WTC11 (cell line): ENCODE measurements around the gene OSBPL5. TPM values are rescaled to one million over a fixed set of nuclear protein-coding genes. Genes with fewer than 3 reads are reported as not detected.

Experiments
- ATAC-seq: fragments of 200-7000 bp; cut with Tn5 transposase; 2 replicates; pipeline ENCODE4 v1.10.0; 2021; ENCODE audit warnings: mild to moderate bottlenecking, moderate library complexity
- CTCF ChIA-PET: fragments of 300-600 bp; sonication (Branson Sonifier 250); formaldehyde crosslinking; loops from one replicate; lab custom pipeline; 2021; ENCODE audit warnings: antibody characterized with exemption; lab: Charles Lee
- POLR2A ChIA-PET: fragments of 350-600 bp; sonication (Branson Sonifier 250); formaldehyde crosslinking; loops from one replicate; lab custom pipeline; 2021; ENCODE audit warnings: antibody characterized with exemption; lab: Charles Lee
- DNase-seq: peaks from one replicate; pipeline ENCODE4 v3.0.0; 2021; ENCODE audit warnings: low spot score
- H3K27ac Mint-ChIP-seq: 2 replicates; pipeline ENCODE4 v1.8.0; 2021; ENCODE audit warnings: mixed read lengths
- H3K27me3 Mint-ChIP-seq: 2 replicates; pipeline ENCODE4 v1.8.0; 2021; ENCODE audit warnings: low read depth, mild to moderate bottlenecking, moderate library complexity, mixed read lengths
- H3K36me3 Mint-ChIP-seq: 2 replicates; pipeline ENCODE4 v1.8.0; 2021; ENCODE audit warnings: mixed read lengths
- H3K4me1 Mint-ChIP-seq: 2 replicates; pipeline ENCODE4 v1.8.0; 2022; ENCODE audit warnings: mixed read lengths
- H3K4me3 Mint-ChIP-seq: 2 replicates; pipeline ENCODE4 v1.8.0; 2021; ENCODE audit warnings: mild to moderate bottlenecking, moderate library complexity, mixed read lengths
- H3K9me3 Mint-ChIP-seq: 2 replicates; pipeline ENCODE4 v1.8.0; 2021; ENCODE audit warnings: mixed read lengths
- CTCF ChIP-seq: fragments of 200-600 bp; IDR thresholded peaks from 2 replicates; pipeline ENCODE4 v1.8.0; 2022; ENCODE audit warnings: antibody characterized with exemption
- E2F1 ChIP-seq: sonication (generic); formaldehyde crosslinking; IDR thresholded peaks from 2 replicates; pipeline ENCODE4 v1.8.0; 2022; ENCODE audit warnings: mild to moderate bottlenecking, missing genetic modification reagents
- FOXJ3 ChIP-seq: sonication (generic); formaldehyde crosslinking; IDR thresholded peaks from 2 replicates; pipeline ENCODE4 v1.9.0; 2021; ENCODE audit warnings: missing genetic modification reagents, mild to moderate bottlenecking, borderline replicate concordance
- FOXK1 ChIP-seq: sonication (generic); formaldehyde crosslinking; IDR thresholded peaks from 2 replicates; pipeline ENCODE4 v1.8.0; 2022; ENCODE audit warnings: mild to moderate bottlenecking, moderate library complexity, missing genetic modification reagents
- GRHL2 ChIP-seq: fragments of 250-450 bp; sonication (Bioruptor Pico); IDR thresholded peaks from 2 replicates; pipeline ENCODE4 v1.8.0; 2022; ENCODE audit warnings: mild to moderate bottlenecking, moderate library complexity; ENCODE audit not compliant: insufficient replicate concordance, severe bottlenecking
- GTF2I ChIP-seq: fragments of 250-450 bp; sonication (Bioruptor Pico); conservative IDR thresholded peaks from 2 replicates; pipeline ENCODE4 v1.4.0; 2021; ENCODE audit warnings: mild to moderate bottlenecking
- IRF2 ChIP-seq: sonication (generic); formaldehyde crosslinking; IDR thresholded peaks from 2 replicates; pipeline ENCODE4 v1.8.0; 2022; ENCODE audit warnings: low read depth, missing genetic modification reagents, borderline replicate concordance
- MLX ChIP-seq: sonication (generic); formaldehyde crosslinking; IDR thresholded peaks from 2 replicates; pipeline ENCODE4 v1.8.1; 2023; ENCODE audit warnings: mild to moderate bottlenecking, missing genetic modification reagents, moderate library complexity
- MYBL2 ChIP-seq: sonication (generic); formaldehyde crosslinking; IDR thresholded peaks from 2 replicates; pipeline ENCODE4 v1.8.1; 2023; ENCODE audit warnings: mild to moderate bottlenecking, moderate library complexity, missing genetic modification reagents
- NFATC4 ChIP-seq: fragments of 250-450 bp; sonication (Bioruptor Pico); IDR thresholded peaks from 2 replicates; pipeline ENCODE4 v1.9.0; 2021; ENCODE audit warnings: mild to moderate bottlenecking
- PRDM15 ChIP-seq: sonication (generic); formaldehyde crosslinking; IDR thresholded peaks from 2 replicates; pipeline ENCODE4 v1.8.0; 2022; ENCODE audit warnings: missing genetic modification reagents
- PREB ChIP-seq: sonication (generic); formaldehyde crosslinking; IDR thresholded peaks from 2 replicates; pipeline ENCODE4 v1.8.1; 2022; ENCODE audit warnings: mild to moderate bottlenecking, missing genetic modification reagents, moderate library complexity, borderline replicate concordance
- RORB ChIP-seq: fragments of 250-450 bp; sonication (Bioruptor Pico); IDR thresholded peaks from 2 replicates; pipeline ENCODE4 v1.9.0; 2021; ENCODE audit warnings: mild to moderate bottlenecking
- SP1 ChIP-seq: sonication (generic); formaldehyde crosslinking; conservative IDR thresholded peaks from 2 replicates; pipeline ENCODE4 v1.8.1; 2022; ENCODE audit warnings: missing genetic modification reagents
- TCF7 ChIP-seq: sonication (generic); formaldehyde crosslinking; IDR thresholded peaks from 2 replicates; pipeline ENCODE4 v1.8.0; 2022; ENCODE audit warnings: mild to moderate bottlenecking, low read depth, missing genetic modification reagents, moderate library complexity
- ZBTB21 ChIP-seq: sonication (generic); formaldehyde crosslinking; IDR thresholded peaks from 2 replicates; pipeline ENCODE4 v1.8.1; 2023; ENCODE audit warnings: mild to moderate bottlenecking, missing genetic modification reagents, borderline replicate concordance
- ZMAT4 ChIP-seq: fragments of 250-450 bp; sonication (Bioruptor Pico); IDR thresholded peaks from 2 replicates; pipeline ENCODE4 v1.9.0; 2021; ENCODE audit warnings: mild to moderate bottlenecking
- ZNF138 ChIP-seq: sonication (generic); formaldehyde crosslinking; conservative IDR thresholded peaks from 2 replicates; pipeline ENCODE4 v1.8.1; 2022; ENCODE audit warnings: mild to moderate bottlenecking, moderate library complexity, missing genetic modification reagents
- ZNF423 ChIP-seq: fragments of 250-450 bp; sonication (Bioruptor Pico); IDR thresholded peaks from 2 replicates; pipeline ENCODE4 v2.1.2; 2022; ENCODE audit warnings: mild to moderate bottlenecking, moderate library complexity
- ZNF532 ChIP-seq: fragments of 250-450 bp; sonication (Bioruptor Pico); IDR thresholded peaks from 2 replicates; pipeline ENCODE4 v1.9.0; 2021; ENCODE audit warnings: mild to moderate bottlenecking, borderline replicate concordance
- total RNA-seq: library from RNA; stranded (reverse); gene quantifications from 3 replicates; pipeline ENCODE4 v1.2.3, GENCODE V29; 2021

Gene OSBPL5
- total RNA-seq, 1 experiment from 2014 or later: 17.7 TPM

GRCh38 chr11:3088806-3089205 is 76.3 kb downstream of the OSBPL5 start (continued):
- TF ChIP-seq ZNF138 (CRISPR knock-in tag): no peak
- TF ChIP-seq ZNF532 (CRISPR knock-in tag): no peak

- Mint-ChIP-seq H3K4me3 (no peak overlapping the region), H3K9me3 (no peaks in the 10 kb centered on the region), H3K27me3 (peaks cover 3% of the 10 kb centered on the region; the same call in 1 of the 2 replicates), H3K4me1 (peaks cover 7% of the 10 kb centered on the region), H3K27ac (no peak overlapping the region), H3K36me3 (no peaks in the 10 kb centered on the region)
- no peak for DNase-seq
- no peak for ATAC-seq
- ChIA-PET CTCF (interaction anchor here (0.7 to 6.4 kb wide), 4 partner anchors 10 to 51 kb away, joined by 3 to 157 read pairs (median 4); no protein-coding TSS in a partner anchor), POLR2A (no interaction called here)
- TF ChIP-seq GRHL2 (no peak), E2F1 (no peak), IRF2 (no peak), FOXK1 (no peak), FOXJ3 (no peak), GTF2I (CRISPR knock-in tag) (no peak), CTCF (no peak), NFATC4 (CRISPR knock-in tag) (no peak), MLX (CRISPR knock-in tag) (no peak), PRDM15 (no peak), TCF7 (CRISPR knock-in tag) (no peak), SP1 (no peak), PREB (no peak), ZNF423 (CRISPR knock-in tag) (no peak), RORB (CRISPR knock-in tag) (no peak), ZMAT4 (CRISPR knock-in tag) (no peak), MYBL2 (CRISPR knock-in tag) (no peak), ZBTB21 (CRISPR knock-in tag) (no peak)
These were observed 77.0 kb downstream of the OSBPL5 start for GRCh38 chr11:3087821-3088800.
